NCI-H446 treated with DMSO at 0.1 percent for 48 hours (cell line): Measurements from ENCODE around the gene CNNM4.

Experiments
- DNase-seq: peaks from one replicate; lab custom pipeline; 2025; lab: John Stamatoyannopoulos, UW

Gene CNNM4

DNA sequence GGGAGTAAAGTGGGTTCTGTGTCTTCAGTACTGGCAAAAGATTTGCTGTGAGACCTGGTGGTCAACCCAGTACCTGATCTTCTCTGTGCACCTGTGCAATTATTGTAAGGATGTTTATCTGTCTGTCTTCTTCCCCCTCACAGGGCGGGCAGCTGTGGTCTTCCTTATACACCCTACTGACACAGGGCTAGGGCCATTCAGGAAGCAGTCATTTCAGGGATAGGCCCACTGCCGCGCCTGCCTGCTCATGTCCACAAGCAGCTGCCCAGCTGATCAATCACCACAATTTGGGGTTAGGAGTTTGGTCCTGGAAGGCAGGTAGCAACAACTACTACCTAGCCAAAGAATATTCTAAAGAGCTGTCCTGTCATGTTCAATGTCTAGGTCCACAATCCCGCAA is 1.2 kb upstream of the CNNM4 start:
- no peak for DNase-seq

DNA sequence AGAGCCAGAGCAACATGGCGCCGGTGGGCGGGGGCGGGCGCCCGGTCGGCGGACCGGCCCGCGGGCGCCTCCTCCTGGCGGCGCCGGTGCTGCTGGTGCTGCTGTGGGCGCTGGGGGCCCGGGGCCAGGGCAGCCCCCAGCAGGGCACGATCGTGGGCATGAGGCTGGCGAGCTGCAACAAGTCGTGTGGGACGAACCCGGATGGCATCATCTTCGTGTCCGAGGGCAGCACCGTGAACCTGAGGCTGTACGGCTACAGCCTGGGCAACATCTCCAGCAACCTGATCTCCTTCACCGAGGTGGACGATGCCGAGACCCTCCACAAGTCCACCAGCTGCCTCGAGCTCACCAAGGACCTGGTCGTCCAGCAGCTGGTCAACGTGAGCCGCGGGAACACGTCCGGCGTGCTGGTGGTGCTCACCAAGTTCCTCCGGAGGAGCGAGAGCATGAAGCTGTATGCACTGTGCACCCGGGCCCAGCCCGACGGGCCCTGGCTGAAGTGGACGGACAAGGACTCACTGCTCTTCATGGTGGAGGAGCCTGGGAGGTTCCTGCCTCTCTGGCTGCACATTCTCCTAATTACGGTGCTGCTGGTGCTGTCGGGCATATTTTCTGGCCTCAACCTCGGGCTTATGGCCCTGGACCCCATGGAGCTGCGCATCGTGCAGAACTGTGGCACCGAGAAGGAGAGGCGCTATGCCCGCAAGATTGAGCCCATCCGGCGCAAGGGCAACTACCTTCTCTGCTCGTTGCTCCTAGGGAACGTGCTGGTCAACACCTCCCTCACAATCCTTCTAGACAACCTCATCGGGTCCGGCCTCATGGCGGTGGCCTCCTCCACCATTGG is 507 bp downstream of the CNNM4 start:
- DNase-seq: no peak

GRCh38 chr2:96762529-96763311 is 2.0 kb downstream of the CNNM4 start:
- DNase-seq: no peak

GRCh38 chr2:96763511-96764252 is 3.0 kb downstream of the CNNM4 start:
- DNase-seq: no peak

- no peak for DNase-seq
Observed at GRCh38 chr2:96764253-96764637, 3.5 kb downstream of the CNNM4 start.

- no peak for DNase-seq
Observed at GRCh38 chr2:96767135-96767871, 6.6 kb downstream of the CNNM4 start.

- DNase-seq: no peak
Observed at GRCh38 chr2:96768083-96768561, 7.4 kb downstream of the CNNM4 start.

GRCh38 chr2:96769814-96770213 is 9.1 kb downstream of the CNNM4 start:
- DNase-seq: no peak

GRCh38 chr2:96770442-96771202 is 9.9 kb downstream of the CNNM4 start:
- no peak for DNase-seq

DNA sequence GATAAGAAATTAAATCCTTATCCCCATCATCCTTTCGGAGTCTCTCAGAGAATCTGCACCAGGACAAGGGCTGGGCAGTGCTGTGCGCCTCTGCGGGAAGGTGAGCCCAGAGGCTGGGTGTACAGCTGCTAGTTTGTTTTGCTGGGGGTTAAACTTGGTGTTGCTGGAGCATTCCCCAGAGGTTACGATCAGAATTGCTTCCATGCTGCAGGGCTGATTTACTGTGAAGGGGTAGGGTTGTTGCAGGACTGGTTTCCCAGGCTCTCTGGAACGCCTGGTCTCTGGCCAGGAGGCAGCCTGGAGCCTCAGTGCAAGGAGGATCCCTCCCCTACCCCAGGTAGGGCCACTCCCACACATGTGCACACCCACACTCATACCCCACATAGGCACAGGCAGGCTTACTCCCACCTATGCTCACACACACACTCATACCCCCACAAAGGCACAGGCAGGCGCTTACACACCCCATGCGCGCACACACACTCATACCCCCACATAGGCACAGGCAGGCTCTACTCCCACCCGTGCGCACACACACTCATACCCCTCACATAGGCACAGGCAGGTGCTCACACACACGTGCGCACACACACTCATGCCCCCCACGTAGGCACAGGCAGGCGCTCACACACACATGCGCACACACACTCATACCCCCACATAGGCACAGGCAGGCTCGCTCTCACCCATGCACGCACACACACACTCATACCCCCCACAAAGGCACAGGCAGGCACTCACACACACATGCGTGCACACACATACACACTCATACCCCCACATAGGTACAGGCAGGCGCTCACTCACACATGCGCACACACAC is 11.3 kb downstream of the CNNM4 start:
- DNase-seq: no peak

DNA sequence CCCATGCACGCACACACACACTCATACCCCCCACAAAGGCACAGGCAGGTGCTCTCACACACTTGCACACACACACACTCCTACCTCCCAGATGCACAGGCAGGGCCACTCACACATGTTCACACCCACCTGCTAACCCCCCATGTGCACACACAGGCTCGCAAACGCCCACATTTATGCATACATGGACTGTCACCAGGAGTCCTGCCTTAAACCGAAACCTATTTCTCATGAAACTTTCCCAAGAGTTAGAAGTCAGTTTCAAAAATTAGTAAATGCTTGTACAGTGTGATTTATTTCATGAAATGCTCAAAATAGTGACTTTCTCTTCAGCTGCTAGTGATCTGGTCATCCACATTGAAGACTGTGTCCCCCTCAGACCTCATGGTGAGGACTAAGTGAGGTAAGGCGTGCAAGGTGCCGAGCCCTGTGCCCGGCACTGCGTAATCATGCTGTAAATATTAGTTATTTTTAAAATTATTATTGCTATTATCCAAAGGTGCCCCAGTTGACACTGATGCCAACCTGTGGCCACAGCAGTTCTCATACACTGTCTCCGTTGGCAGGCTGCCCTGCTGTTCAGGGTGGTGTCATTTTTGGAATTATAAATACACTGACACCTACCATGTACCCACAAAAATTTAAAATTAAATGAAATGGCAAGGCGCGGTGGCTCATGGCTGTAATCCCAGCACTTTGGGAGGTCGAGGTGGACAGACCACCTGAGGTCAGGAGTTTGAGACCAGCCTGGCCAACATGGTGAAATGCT is 12.4 kb downstream of the CNNM4 start:
- DNase-seq: no peak

GRCh38 chr2:96773922-96774321 is 13.2 kb downstream of the CNNM4 start:
- DNase-seq: no peak

DNA sequence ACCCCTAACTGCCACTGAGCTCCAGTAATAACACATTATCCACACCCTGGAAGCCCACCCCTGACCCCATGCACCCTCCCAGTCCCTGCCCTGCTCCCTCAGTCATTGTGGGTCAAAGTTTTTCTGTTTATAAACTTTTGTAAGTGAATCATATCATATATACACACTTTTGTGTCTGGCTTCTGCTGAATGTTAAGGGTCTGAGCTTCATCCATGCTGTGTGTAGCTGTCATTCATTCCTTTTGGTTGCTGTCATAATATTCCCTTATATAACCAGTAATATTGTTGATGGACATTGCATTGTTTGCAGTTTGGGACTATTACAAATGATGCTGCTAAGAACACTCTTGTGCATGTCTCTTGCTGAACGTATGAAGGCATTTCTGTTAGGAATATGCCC is 14.5 kb downstream of the CNNM4 start:
- DNase-seq: no peak

- no peak for DNase-seq
Observed at GRCh38 chr2:96783388-96783787, 22.7 kb downstream of the CNNM4 start.

- no peak for DNase-seq
Observed at GRCh38 chr2:96787411-96787810, 26.7 kb downstream of the CNNM4 start.

DNA sequence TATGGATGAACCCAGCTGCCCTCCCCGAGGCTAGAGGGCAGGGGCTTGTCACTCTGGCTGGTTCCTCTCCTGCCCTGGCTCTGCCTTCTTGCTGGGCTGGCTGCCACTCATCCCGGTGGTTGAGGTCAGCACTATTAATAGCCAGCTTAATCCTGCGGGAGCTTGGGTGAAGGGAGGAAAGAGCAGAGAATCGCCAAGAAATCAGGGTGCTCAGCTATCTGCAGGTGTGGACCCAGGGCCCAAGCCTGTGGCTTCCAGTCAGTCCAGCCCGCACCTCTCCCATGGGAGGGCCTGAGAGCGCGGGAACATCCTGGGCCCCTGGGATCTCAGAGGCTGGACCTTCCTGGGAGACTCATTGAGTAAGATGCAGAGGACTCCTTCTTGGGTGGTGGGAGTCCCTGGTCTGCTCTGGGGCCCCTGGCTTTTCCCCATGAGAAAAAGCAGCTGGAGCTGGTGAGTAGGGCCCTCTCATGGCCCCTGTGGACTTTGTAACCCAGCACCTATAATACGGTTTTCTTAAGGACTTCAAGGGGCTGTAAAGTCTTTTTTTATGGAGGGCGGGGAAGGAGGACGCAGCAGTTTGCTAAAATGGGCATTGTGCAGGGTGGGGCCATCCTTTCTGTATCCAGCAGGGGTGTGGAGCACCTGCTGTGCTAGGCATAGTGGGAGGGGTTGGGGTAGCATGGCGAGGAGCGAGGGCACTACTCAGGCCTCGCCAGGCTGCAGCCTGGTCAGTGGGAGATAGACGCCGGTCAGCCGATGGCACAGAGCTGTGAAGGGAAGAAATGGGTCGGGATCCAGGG is 27.9 kb downstream of the CNNM4 start:
- DNase-seq: no peak

GRCh38 chr2:96789245-96789617 is 28.5 kb downstream of the CNNM4 start:
- no peak for DNase-seq
